Amniotic epithelial cell (primary cell): ENCODE data around the gene DDX27.

ENCODE experiments used
- DNase-seq: peaks from one replicate; pipeline ENCODE4 v3.0.0-alpha.2; 2010; ENCODE audit warnings: low read depth

Gene DDX27

GRCh38 chr20:49248879-49249665 lies 29.9 kb downstream of the DDX27 start:
- no peak for DNase-seq

- no peak for DNase-seq
These were observed 33.5 kb downstream of the DDX27 start for GRCh38 chr20:49252556-49253350.

GRCh38 chr20:49256261-49256660 lies 37.0 kb downstream of the DDX27 start:
- no peak for DNase-seq

- no peak for DNase-seq
These were observed 40.1 kb downstream of the DDX27 start for GRCh38 chr20:49259284-49259683.

- DNase-seq, result no peak
These were observed 40.6 kb downstream of the DDX27 start for GRCh38 chr20:49259799-49260198.

- no peak for DNase-seq
These were observed 41.0 kb downstream of the DDX27 start for GRCh38 chr20:49260218-49260617.

- DNase-seq, result no peak
These were observed 42.0 kb downstream of the DDX27 start for GRCh38 chr20:49261173-49261572.

GRCh38 chr20:49262444-49262843 lies 43.2 kb downstream of the DDX27 start:
- no peak for DNase-seq

- DNase-seq, result no peak
These were observed 48.1 kb downstream of the DDX27 start for GRCh38 chr20:49267327-49267726.

GRCh38 chr20:49268600-49269365 lies 49.6 kb downstream of the DDX27 start:
- DNase-seq, result peak; percentile 79

- peak; percentile 67 for DNase-seq
These were observed 51.0 kb downstream of the DDX27 start for GRCh38 chr20:49270177-49270576.

- no peak for DNase-seq
These were observed 51.5 kb downstream of the DDX27 start for GRCh38 chr20:49270736-49271135.

GRCh38 chr20:49272654-49273053 lies 53.4 kb downstream of the DDX27 start:
- DNase-seq, result no peak

- DNase-seq, result no peak
These were observed 54.6 kb downstream of the DDX27 start for GRCh38 chr20:49273696-49274277.

GRCh38 chr20:49275216-49275615 lies 56.0 kb downstream of the DDX27 start:
- DNase-seq, result no peak

- peak; percentile 68 for DNase-seq
These were observed 56.4 kb downstream of the DDX27 start for GRCh38 chr20:49275636-49276035.

- DNase-seq, result peak; percentile 66
These were observed 57.1 kb downstream of the DDX27 start for GRCh38 chr20:49276161-49276960.

GRCh38 chr20:49276961-49277785 lies 58.0 kb downstream of the DDX27 start:
- DNase-seq, result no peak

- no peak for DNase-seq
These were observed 58.5 kb downstream of the DDX27 start for GRCh38 chr20:49277786-49278035.

- peak; percentile 95 for DNase-seq
These were observed 59.0 kb downstream of the DDX27 start, which contains the start of gene ZNFX1 for GRCh38 chr20:49278036-49278817. Gene ZNFX1, minus strand, starts transcription at chr20:49278057. Its CDS starts 2,218 bp downstream, at chr20:49275839.
